Measurements from ENCODE around the gene FTO.
"Not testable (repeated sequence)": the region's sequence is repeated elsewhere in the genome, so short reads cannot be mapped to it uniquely, and the experiment has no call there.

FTO gene

GRCh38 chr16:53673189-53673588 lies 30.8 kb upstream of the FTO start:
- H3K27ac ChIP-seq = no peak overlapping the region
- TF ChIP-seq CTCF (conservative IDR thresholded peaks at IDR 0.05) (no peak), ZFX (IDR thresholded peaks at IDR 0.05) (no peak)

- no peak overlapping the region for H3K27ac ChIP-seq
- no peak for TF ChIP-seq ZFX (IDR thresholded peaks at IDR 0.05)
- TF ChIP-seq CTCF (conservative IDR thresholded peaks at IDR 0.05) = no peak
These were observed 25.8 kb upstream of the FTO start for GRCh38 chr16:53678155-53678554.

GRCh38 chr16:53678756-53679343 lies 25.1 kb upstream of the FTO start:
- TF ChIP-seq ZFX (IDR thresholded peaks at IDR 0.05) = no peak
- TF ChIP-seq CTCF (conservative IDR thresholded peaks at IDR 0.05) = no peak
- no peak overlapping the region for H3K27ac ChIP-seq

- H3K27ac ChIP-seq = no peak overlapping the region
- TF ChIP-seq CTCF (conservative IDR thresholded peaks at IDR 0.05) = no peak
- no peak for TF ChIP-seq ZFX (IDR thresholded peaks at IDR 0.05)
These were observed 23.2 kb upstream of the FTO start for GRCh38 chr16:53680756-53681155.

- no peak overlapping the region for H3K27ac ChIP-seq
- TF ChIP-seq ZFX (IDR thresholded peaks at IDR 0.05) (no peak), CTCF (conservative IDR thresholded peaks at IDR 0.05) (no peak)
These were observed 22.6 kb upstream of the FTO start for GRCh38 chr16:53681354-53681753.

- H3K27ac ChIP-seq = not testable (repeated sequence)
These were observed 18.6 kb upstream of the FTO start for GRCh38 chr16:53685334-53685733.

GRCh38 chr16:53686710-53687109 lies 17.2 kb upstream of the FTO start:
- H3K27ac ChIP-seq = no peak overlapping the region
- TF ChIP-seq ZFX (IDR thresholded peaks at IDR 0.05) = no peak
- no peak for TF ChIP-seq CTCF (conservative IDR thresholded peaks at IDR 0.05)

- no peak overlapping the region for H3K27ac ChIP-seq
These were observed 14.3 kb upstream of the FTO start for GRCh38 chr16:53689636-53690035.

More at GRCh38 chr16:53689636-53690035, 14.3 kb upstream of the FTO start:
- TF ChIP-seq ZFX (IDR thresholded peaks at IDR 0.05) = no peak
- TF ChIP-seq CTCF (conservative IDR thresholded peaks at IDR 0.05) = no peak
